ENCODE results near the gene CRYBG1.

CRYBG1 gene

GRCh38 chr6:106614592-106615257 lies 254.2 kb downstream of the CRYBG1 start:
- Histone ChIP-seq H3K9me2 (replicated peaks; ENCODE audit: low read depth, low read length) (no peaks in the 10 kb centered on the region), H3K4me3 (ENCODE audit: low read length, poor library complexity, severe bottlenecking) (peak overlapping the region; percentile 7), H2AFZ (ENCODE audit: low read length) (no peak overlapping the region), H4K20me1 (ENCODE audit: insufficient read depth, low read length, poor library complexity, severe bottlenecking) (no peaks in the 10 kb centered on the region), H3K79me2 (ENCODE audit: insufficient read depth, low read length) (no peaks in the 10 kb centered on the region), H3K36me3 (ENCODE audit: insufficient read depth, low read length) (no peaks in the 10 kb centered on the region), H3K4me1 (ENCODE audit: insufficient read depth, low read length, poor library complexity, severe bottlenecking) (peaks cover 56% of the 10 kb centered on the region), H3K9ac (ENCODE audit: low read depth, low read length, poor library complexity, severe bottlenecking) (peak overlapping the region; percentile 46), H3F3A (ENCODE audit: low read depth) (no peaks in the 10 kb centered on the region), H3K9me3 (ENCODE audit: insufficient read depth, low read depth, low read length) (no peaks in the 10 kb centered on the region), H3K4me2 (ENCODE audit: low read depth, low read length, poor library complexity, severe bottlenecking) (peak overlapping the region; percentile 51), H3K27me3 (ENCODE audit: insufficient read depth, low read length, poor library complexity, severe bottlenecking) (no peaks in the 10 kb centered on the region)
- no peak for TF ChIP-seq CTCF (conservative IDR thresholded peaks at IDR 0.05; ENCODE audit: low read length)
- no peak for TF ChIP-seq EZH2phosphoT487 (IDR thresholded peaks at IDR 0.05; ENCODE audit: borderline replicate concordance)

- H3K4me1 ChIP-seq (ENCODE audit: insufficient read depth, low read length, poor library complexity, severe bottlenecking): peaks cover 56% of the 10 kb centered on the region
- no peaks in the 10 kb centered on the region for H4K20me1 ChIP-seq (ENCODE audit: insufficient read depth, low read length, poor library complexity, severe bottlenecking)
- TF ChIP-seq CTCF (conservative IDR thresholded peaks at IDR 0.05; ENCODE audit: low read length): no peak
- no peak for TF ChIP-seq EZH2phosphoT487 (IDR thresholded peaks at IDR 0.05; ENCODE audit: borderline replicate concordance)
- peak overlapping the region; percentile 69 for H3K4me2 ChIP-seq (ENCODE audit: low read depth, low read length, poor library complexity, severe bottlenecking)
- no peaks in the 10 kb centered on the region for H3K79me2 ChIP-seq (ENCODE audit: insufficient read depth, low read length)
- peak overlapping the region; percentile 39 for H3K4me3 ChIP-seq (ENCODE audit: low read length, poor library complexity, severe bottlenecking)
- H3K9me2 ChIP-seq (replicated peaks; ENCODE audit: low read depth, low read length): no peaks in the 10 kb centered on the region
- H2AFZ ChIP-seq (ENCODE audit: low read length): no peak overlapping the region
- no peaks in the 10 kb centered on the region for H3K9me3 ChIP-seq (ENCODE audit: insufficient read depth, low read depth, low read length)
- H3K36me3 ChIP-seq (ENCODE audit: insufficient read depth, low read length): no peaks in the 10 kb centered on the region
- H3F3A ChIP-seq (ENCODE audit: low read depth): no peaks in the 10 kb centered on the region
- H3K27me3 ChIP-seq (ENCODE audit: insufficient read depth, low read length, poor library complexity, severe bottlenecking): no peaks in the 10 kb centered on the region
- peak overlapping the region; percentile 15 for H3K9ac ChIP-seq (ENCODE audit: low read depth, low read length, poor library complexity, severe bottlenecking)
These were observed 256.8 kb downstream of the CRYBG1 start for GRCh38 chr6:106617302-106617701.

GRCh38 chr6:106617857-106618256 lies 257.3 kb downstream of the CRYBG1 start:
- Histone ChIP-seq H3K4me3 (ENCODE audit: low read length, poor library complexity, severe bottlenecking) (peak overlapping the region; percentile 39), H3K79me2 (ENCODE audit: insufficient read depth, low read length) (no peaks in the 10 kb centered on the region), H3K36me3 (ENCODE audit: insufficient read depth, low read length) (no peaks in the 10 kb centered on the region), H3K4me2 (ENCODE audit: low read depth, low read length, poor library complexity, severe bottlenecking) (peak overlapping the region; percentile 69), H3K4me1 (ENCODE audit: insufficient read depth, low read length, poor library complexity, severe bottlenecking) (peaks cover 56% of the 10 kb centered on the region), H3F3A (ENCODE audit: low read depth) (no peaks in the 10 kb centered on the region), H2AFZ (ENCODE audit: low read length) (no peak overlapping the region), H4K20me1 (ENCODE audit: insufficient read depth, low read length, poor library complexity, severe bottlenecking) (no peaks in the 10 kb centered on the region), H3K27me3 (ENCODE audit: insufficient read depth, low read length, poor library complexity, severe bottlenecking) (no peaks in the 10 kb centered on the region), H3K9me3 (ENCODE audit: insufficient read depth, low read depth, low read length) (no peaks in the 10 kb centered on the region; the same call in 1 of the 2 replicates), H3K9me2 (replicated peaks; ENCODE audit: low read depth, low read length) (no peaks in the 10 kb centered on the region), H3K9ac (ENCODE audit: low read depth, low read length, poor library complexity, severe bottlenecking) (no peak overlapping the region)
- TF ChIP-seq CTCF (conservative IDR thresholded peaks at IDR 0.05; ENCODE audit: low read length) (no peak), EZH2phosphoT487 (IDR thresholded peaks at IDR 0.05; ENCODE audit: borderline replicate concordance) (no peak)

Data from Loucy (cell line).